GM13977 (cell line): ENCODE measurements around the gene STK26.
A peak's percentile ranks its signal among the peaks of the same experiment; 100 is the strongest.

Experiments
- DNase-seq: peaks from one replicate; pipeline ENCODE4 v3.0.0; 2012; ENCODE audit warnings: low spot score
- CTCF ChIP-seq: IDR thresholded peaks from 2 replicates; pipeline ENCODE4 v1.5.1; 2012; ENCODE audit warnings: mild to moderate bottlenecking, control low read depth; ENCODE audit not compliant: insufficient read depth; ENCODE audit errors: extremely low read depth, missing control alignments
- in situ Hi-C: fragments of 300-500 bp; cut with MboI; formaldehyde crosslinking; loops from one replicate; pipeline ENCODE4 v1.12.0; 2022; ENCODE audit warnings: low sequenced_read_pairs, low pct_unique_long_range_greater_than_20kb, mixed read lengths, inconsistent platforms; ENCODE audit not compliant: unreplicated experiment

The STK26 gene

GRCh38 chrX:132022967-132023895 lies at the start of gene STK26:
Gene STK26, plus strand, starts transcription at chrX:132023302. Its CDS starts 316 bp downstream, at chrX:132023618.
- peak; percentile 78 for DNase-seq
- TF ChIP-seq CTCF = no peak
- in situ Hi-C loops = no loop called here

- DNase-seq = no peak
- no peak for TF ChIP-seq CTCF
- in situ Hi-C loops = no loop called here
Observed at GRCh38 chrX:131975851-131976250, 47.3 kb upstream of the STK26 start.

GRCh38 chrX:131977619-131978018 lies 45.5 kb upstream of the STK26 start:
- no peak for TF ChIP-seq CTCF
- DNase-seq = no peak
- in situ Hi-C loops = no loop called here

GRCh38 chrX:131979116-131979515 lies 44.0 kb upstream of the STK26 start:
- TF ChIP-seq CTCF = no peak

GRCh38 chrX:131985526-131986049 lies 37.5 kb upstream of the STK26 start:
- no peak for TF ChIP-seq CTCF
- in situ Hi-C loops = no loop called here
- DNase-seq = no peak

More at GRCh38 chrX:131979116-131979515, 44.0 kb upstream of the STK26 start:
- in situ Hi-C loops = no loop called here
- DNase-seq = no peak

- in situ Hi-C loops = no loop called here
- peak; percentile 39 for DNase-seq
- TF ChIP-seq CTCF = no peak
Observed at GRCh38 chrX:131987252-131987651, 35.9 kb upstream of the STK26 start.
